Neural cell (in vitro differentiated cells): ENCODE results near the gene LCN10.

ENCODE experiments used
- CTCF ChIP-seq: fragments of 450-650 bp; IDR thresholded peaks from 2 replicates; pipeline ENCODE4 v1.5.1; 2014; ENCODE audit warnings: antibody characterized with exemption, mild to moderate bottlenecking, moderate library complexity; ENCODE audit not compliant: poor library complexity, severe bottlenecking
- EP300 ChIP-seq: fragments of 450-650 bp; conservative IDR thresholded peaks from 2 replicates; pipeline ENCODE4 v1.6.1; 2014; ENCODE audit warnings: antibody characterized with exemption, mild to moderate bottlenecking, moderate library complexity; ENCODE audit not compliant: poor library complexity, severe bottlenecking
- POLR2AphosphoS5 ChIP-seq: IDR thresholded peaks from 2 replicates; pipeline ENCODE4 v1.6.1; 2012
- TF ChIP-seq, protein P1 (sequence below): IDR thresholded peaks from 2 replicates; pipeline ENCODE4 v1.6.1; 2012; ENCODE audit warnings: borderline replicate concordance

GRCh38 chr9:136692185-136693134, 50.3 kb downstream of the LCN10 start:
- TF ChIP-seq, protein P1, sequence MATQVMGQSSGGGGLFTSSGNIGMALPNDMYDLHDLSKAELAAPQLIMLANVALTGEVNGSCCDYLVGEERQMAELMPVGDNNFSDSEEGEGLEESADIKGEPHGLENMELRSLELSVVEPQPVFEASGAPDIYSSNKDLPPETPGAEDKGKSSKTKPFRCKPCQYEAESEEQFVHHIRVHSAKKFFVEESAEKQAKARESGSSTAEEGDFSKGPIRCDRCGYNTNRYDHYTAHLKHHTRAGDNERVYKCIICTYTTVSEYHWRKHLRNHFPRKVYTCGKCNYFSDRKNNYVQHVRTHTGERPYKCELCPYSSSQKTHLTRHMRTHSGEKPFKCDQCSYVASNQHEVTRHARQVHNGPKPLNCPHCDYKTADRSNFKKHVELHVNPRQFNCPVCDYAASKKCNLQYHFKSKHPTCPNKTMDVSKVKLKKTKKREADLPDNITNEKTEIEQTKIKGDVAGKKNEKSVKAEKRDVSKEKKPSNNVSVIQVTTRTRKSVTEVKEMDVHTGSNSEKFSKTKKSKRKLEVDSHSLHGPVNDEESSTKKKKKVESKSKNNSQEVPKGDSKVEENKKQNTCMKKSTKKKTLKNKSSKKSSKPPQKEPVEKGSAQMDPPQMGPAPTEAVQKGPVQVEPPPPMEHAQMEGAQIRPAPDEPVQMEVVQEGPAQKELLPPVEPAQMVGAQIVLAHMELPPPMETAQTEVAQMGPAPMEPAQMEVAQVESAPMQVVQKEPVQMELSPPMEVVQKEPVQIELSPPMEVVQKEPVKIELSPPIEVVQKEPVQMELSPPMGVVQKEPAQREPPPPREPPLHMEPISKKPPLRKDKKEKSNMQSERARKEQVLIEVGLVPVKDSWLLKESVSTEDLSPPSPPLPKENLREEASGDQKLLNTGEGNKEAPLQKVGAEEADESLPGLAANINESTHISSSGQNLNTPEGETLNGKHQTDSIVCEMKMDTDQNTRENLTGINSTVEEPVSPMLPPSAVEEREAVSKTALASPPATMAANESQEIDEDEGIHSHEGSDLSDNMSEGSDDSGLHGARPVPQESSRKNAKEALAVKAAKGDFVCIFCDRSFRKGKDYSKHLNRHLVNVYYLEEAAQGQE = no peak
- TF ChIP-seq CTCF (no peak), EP300 (no peak), POLR2AphosphoS5 (no peak)
